GM18909 (cell line): ENCODE results near the gene DUS1L.

Experiments
- ATAC-seq: cut with Tn5 transposase; IDR thresholded peaks from one replicate; pipeline ENCODE4 v1.9.1; 2021; ENCODE audit warnings: mild to moderate bottlenecking; ENCODE audit not compliant: unreplicated experiment, poor library complexity

DUS1L gene

GRCh38 chr17:82101301-82101715 lies 35.7 kb upstream of the DUS1L start:
- ATAC-seq, result no peak

- ATAC-seq, result no peak
These were observed 35.1 kb upstream of the DUS1L start for GRCh38 chr17:82100502-82101298.

DNA sequence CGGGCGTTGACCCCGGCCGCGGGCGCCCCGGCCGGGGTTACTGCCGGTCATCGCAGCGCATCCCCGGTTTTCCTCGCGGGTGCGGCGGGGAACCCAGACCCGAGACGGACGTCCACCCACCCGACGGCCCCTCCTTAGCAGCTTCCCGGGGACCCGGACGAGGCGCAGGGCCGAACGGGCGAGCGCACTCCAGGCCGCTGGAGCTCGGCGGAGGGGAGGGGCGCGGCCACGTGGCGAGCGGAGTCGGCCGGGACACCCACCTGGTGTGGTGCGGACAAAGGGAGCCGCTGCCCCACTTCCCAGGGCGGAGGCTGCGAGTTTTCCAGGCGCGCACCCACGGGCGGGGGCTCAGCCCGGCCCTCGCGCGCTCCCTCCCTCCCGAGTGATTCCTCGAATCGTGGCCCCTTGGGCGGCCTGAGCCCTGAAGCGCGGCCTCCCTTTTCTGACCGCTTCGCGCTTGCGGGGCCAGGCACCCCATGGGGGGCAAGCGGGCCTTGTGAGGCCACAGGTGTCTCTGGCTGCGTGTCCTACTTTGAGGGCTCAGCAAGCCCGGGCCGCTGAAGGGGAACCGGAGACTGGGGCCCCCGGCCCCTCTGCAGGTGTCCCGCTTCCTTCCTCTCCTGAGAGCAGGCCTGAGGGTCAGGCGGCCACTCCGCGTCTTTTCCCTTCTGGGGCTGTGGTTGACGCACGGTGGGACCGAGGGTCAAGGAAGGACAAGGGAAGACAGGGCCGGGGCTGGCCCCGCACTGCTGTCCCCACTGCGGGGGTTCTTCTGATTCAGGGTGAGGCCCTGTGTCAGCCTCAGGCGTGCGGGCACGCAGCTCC lies 33.5 kb upstream of the DUS1L start:
- no peak for ATAC-seq

DNA sequence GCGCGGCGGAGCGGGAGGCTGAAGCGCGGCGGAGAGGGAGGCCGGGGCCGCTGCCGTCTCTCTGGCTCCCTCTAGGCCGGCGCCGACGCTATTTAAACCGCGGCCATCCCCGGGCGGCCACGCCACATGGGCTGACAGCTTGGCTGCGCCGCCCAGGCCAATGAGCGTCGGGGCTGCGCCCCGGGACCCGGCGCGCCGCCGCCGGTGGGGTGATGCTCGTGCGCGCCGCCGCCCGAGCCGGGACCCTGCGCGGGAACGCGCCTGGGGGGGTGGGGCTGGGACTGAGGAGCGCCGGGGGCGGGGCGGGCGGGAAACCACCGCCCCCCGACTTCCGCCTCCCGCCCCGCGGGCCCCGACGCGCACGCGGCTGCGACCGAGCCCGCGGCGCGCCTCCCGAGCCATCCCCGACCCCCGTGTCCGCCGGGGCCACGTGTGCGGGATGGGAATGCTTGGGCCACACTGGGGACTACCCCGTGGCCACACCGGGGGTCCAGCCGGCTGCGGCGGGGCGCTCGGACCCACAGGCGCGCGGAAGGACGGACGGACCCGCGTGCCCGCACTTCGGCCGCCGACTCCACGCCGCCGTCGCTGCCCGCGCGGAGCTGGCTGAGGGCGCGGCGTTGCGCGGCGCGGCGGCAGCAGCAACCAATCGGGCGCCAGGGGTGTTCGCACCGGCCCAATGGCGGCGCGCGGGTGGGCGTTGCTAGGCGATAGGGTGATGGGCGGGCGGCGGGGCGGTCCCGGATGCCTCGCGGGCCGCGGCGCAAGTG lies 32.8 kb upstream of the DUS1L start, which contains the start of gene FASN:
Gene FASN, minus strand, starts transcription at position 68 of the 770 bp plus-strand sequence. CDS start 1,791 bp downstream, outside the sequence.
- ATAC-seq, result peak; percentile 69

DNA sequence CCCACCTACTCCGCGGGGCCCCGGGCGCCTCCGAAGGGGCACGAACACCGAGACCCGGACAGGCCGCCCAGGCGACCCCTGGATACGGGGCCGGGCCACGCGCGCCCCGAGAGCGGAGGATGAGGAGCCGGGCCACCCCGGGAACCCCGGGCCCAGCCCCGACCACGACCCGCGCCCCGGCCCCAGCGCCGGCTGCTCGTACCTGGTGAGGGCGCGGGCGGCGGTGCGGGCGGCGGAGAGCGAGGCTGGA lies 32.2 kb upstream of the DUS1L start:
- no peak for ATAC-seq

- ATAC-seq, result peak; percentile 3
These were observed 31.7 kb upstream of the DUS1L start for GRCh38 chr17:82097184-82097918.

DNA sequence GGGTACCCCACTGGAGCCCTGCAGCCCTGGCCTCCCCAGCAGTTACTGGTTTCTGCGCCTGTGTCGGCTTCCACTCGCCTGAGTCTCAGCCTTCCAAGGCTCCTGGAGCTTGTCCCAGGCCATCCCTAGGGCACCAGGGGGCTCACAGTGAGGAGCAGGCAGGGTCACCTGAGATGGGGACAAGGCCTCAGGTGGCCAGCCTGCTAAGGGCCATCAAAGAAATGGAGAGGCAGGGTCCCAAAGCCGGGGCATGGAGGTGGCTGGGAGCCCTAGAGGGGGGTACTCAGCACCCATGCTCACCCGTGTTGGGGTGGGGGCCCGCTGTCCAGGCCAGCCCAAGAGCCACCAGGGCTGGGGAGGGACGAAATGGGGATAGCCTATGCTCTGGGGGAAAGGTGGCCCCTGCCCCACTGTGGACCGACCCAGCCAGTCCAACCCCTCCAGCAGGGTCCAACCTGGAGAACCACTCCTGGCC lies 31.1 kb upstream of the DUS1L start:
- no peak for ATAC-seq

DNA sequence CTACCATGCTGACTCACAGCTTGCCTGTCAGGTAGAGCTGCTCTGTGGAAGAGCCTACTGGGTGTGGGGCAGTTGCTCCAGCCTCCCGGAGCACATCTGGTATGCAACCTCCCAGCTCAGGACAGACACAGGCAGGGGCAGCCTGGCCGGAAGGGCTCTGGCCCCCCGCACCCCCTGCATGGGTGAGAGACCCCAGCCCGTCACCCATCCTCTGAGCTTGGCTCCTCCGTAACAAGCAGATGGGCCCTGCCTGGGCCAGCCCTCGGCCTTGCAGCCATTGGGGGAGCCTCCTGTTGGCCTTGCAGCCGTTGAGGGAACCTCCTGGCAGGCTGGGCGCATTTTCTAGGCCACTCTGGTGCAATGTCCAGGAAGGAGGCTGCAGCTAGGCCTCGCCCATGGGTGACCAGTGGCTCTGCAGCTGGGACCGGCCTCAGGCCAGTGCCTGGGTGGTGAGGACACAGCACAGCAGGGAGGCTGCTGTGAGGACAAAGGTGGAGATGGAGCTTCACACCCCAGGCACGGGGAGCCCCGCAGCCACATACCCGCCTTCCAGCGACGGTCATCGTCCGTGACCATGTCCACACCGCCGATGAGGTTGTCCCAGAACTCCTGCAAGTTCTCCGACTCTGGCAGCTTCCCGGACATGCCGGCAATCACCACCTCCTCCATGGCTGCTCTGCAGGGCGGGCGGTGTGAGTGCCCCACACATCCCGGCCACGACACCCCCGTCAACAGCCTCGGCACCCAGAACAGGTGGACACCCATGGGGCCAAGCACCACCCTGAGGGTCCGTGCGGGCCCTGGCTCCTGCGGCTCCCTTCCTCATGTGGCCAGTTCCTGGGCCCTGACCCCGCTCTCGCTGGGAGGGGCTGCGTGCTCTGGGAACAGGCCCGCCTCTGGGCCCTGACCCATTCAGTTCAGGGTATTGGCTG lies 30.4 kb upstream of the DUS1L start:
- no peak for ATAC-seq

DNA sequence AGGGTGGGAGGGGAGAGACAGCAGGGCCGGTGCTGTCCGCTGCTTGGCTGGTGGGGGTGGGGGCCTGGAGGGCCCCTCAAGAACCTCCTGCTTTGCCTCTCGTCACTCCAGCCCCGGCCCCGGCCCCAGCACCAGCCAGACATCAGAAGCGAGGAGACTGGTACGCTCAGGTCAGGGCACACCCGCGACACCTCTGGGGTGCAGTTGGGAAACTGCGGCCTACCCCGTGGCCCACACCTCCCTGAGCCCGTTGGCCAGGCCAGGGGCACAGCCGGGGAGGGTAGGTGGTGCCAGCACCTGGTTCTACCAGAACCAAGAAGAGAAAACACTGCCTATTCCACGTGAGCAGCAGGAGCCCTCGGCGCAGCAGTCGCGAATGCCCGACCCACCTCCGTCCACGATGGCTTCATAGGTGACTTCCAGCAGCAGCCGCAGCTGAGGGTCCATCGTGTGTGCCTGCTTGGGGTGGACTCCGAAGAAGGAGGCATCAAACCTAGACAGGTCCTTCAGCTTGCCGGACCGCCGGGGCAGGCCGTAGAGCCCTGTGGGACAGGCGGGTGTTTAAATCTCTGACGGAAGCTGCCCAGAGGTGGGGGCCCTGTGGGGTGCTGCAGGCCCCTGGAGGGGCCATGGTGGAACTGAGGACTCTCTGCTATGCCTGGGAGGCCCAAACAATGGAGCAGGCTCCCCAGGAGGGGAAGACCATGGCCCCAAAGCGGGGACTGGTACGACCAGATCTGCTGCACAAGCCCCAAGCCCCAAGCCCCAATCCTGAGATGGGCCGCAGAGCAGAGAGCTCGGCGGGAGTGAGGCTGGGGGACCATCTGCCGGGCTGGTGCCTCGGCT lies 29.6 kb upstream of the DUS1L start:
- ATAC-seq, result no peak

DNA sequence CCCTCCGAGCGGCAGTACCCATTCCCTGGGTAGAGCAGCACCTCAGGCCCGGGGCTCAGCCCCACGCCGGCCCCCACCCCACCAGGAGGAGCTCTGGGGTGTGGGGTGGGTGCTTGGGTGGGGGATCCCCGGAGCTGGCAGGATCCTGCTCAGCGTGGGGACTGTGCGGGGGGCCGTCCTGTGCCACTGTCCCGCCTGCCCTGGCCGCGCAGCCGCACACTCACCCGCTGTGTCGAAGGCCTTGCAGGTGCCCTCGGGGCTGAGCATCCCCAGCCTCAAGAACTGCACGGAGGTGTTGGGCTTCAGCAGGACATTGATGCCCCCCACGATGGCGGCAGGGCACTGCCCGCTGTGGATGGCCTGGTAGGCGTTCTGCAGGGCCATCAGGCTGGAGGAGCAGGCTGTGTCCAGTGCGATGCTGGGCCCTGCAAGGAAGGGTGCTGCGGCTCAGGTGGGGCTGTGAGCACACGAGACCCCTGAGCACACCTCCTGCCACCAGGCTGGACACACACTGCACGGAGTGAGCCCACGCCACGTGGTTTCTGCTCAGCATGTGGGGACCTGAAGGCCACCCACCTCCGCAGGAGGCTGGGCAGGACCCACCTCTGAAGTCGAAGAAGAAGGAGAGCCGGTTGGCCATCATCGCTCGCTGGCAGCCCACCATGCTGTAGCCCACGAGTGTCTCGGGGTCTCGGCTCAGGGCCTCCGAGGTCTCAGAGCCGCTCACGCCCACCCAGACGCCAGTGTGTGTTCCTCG lies 27.6 kb upstream of the DUS1L start:
- ATAC-seq, result no peak

DNA sequence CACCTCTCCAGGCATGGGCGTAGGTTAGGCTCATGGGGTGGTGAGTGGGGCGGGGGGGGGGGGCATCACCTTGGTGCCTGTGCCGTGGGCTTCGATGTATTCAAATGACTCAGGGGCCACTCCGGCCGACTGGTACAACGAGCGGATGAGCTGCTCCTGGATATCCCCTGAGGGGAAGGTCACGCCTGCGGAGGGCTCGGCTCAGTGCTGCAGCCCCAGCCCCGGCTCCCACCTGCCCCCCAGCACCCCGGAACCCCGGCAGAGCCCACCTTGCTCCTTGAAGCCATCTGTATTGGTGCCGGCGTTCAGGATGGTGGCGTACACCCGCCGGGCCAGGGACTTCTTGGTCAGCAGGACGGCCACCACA lies 27.0 kb upstream of the DUS1L start:
- ATAC-seq, result no peak

DNA sequence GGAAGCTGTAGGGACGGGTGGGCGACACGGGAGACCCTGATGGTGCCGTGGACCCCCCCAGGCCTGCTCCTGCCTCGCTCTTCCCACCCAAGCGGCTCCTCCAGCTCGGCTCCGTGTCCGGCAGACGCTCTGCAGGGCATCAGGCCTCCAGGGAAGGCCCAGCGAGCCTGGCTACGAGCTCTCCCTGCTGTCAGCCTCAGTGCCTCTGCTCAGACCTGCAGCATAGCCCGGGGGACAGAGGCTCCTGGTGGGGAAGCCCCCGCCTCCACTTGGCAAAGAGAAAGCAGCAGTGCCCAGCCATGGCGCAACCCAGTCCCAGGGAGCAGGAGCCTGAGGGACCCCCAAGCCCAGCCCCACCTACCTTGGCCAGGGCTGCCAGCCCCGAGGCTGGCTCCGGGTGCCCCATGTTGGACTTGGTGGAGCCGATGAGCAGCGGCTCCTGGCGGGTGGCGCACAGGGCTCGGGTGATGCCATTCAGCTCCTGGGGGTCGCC lies 26.5 kb upstream of the DUS1L start:
- ATAC-seq, result no peak

- ATAC-seq, result no peak
These were observed 25.9 kb upstream of the DUS1L start for GRCh38 chr17:82091264-82092066.

GRCh38 chr17:82090549-82091263 lies 25.1 kb upstream of the DUS1L start:
- ATAC-seq, result no peak

DNA sequence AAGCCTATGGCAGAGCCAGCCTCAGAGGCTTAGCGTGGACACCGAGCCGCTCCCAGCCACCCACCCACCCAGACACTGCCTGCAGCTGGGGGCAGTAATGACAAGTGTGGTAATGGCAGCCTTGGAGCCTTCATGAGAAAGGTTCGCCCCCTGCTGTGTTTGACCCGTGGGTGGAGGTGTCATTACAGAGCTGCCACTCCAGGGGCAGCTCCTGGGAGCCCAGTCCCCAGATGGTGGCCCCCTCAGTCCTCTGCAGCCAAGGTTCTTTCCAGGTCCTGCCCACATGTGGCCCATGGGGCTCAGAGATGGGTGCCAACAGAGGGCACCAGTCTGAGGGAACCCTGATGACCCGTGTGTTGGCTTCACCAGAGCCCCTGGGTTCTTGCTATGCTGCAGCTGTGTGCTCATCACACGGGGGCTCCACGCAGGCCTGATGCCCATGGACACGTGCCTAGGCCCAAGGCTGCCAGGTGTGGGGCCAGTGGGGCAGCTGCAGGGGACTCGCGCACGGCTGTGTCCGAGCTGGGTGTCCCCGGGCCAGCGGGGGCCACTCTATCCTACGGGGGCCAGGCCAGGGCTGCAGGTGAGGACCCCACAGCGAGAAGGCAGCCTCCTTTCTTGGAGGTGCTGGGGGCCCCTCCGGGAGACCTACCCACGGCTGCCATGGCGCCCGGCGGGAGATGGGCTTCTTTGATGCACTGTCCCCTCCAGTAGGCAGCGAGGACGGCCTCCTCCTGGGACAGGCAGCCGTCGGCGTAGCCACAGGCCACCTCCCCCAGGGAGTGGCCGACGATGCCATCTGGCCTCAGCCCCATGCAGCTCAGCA lies 24.3 kb upstream of the DUS1L start:
- no peak for ATAC-seq
